Superior temporal gyrus (tissue), 1 donor: ENCODE results near the gene ARHGEF19.
A peak's percentile ranks its signal among the peaks of the same experiment; 100 is the strongest.
"Not testable (repeated sequence)": the region's sequence is repeated elsewhere in the genome, so short reads cannot be mapped to it uniquely, and the experiment has no call there.

Experiments
- DNase-seq: peaks from one replicate; pipeline ENCODE4 v3.0.0-alpha.2; 2016; ENCODE audit errors: extremely low spot score

The ARHGEF19 gene

DNA sequence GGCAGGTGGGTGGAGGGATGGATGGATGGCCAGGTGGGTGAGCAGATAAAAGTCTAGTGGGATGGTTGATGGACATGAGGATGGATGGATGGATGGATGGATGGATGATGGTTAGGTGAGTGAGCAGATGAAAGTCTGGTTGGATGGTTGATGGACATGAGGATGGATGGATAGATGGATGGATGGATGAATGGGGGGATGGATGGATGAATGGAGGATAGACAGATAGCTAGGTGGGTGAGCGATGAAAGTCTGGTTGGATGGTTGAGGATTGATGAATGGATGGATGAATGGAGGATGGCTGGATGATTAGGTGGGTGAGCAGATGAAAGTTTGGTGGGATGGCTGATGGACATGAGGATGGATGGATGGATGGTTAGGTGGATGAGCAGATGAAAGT is 9.0 kb upstream of the ARHGEF19 start:
- DNase-seq = no peak

- DNase-seq = no peak
Measured at GRCh38 chr1:16219968-16220500, 7.6 kb upstream of the ARHGEF19 start.

DNA sequence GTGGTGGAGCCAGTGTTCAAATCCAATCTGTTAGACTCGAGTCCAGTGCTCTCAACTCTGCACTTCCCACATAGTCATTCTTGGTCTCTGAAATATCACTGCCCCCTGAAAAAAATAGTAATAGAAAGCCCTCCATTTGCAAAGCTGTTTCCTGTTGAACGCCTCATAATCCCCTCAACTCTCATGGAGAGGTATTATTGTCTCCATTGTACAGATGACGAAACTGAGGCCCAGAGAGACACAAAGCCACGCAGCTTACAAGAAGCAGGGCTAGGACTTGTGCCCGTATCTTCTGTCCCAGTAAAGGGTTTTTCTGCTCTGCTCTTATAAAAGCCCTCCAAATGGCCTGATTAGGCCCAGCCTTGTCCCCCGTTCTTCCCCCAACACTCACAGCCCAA is 6.2 kb upstream of the ARHGEF19 start:
- no peak for DNase-seq

- no peak for DNase-seq
Measured at GRCh38 chr1:16218014-16218673, 5.7 kb upstream of the ARHGEF19 start.

- DNase-seq = peak; percentile 76
Measured at GRCh38 chr1:16217061-16217785, 4.8 kb upstream of the ARHGEF19 start.

DNA sequence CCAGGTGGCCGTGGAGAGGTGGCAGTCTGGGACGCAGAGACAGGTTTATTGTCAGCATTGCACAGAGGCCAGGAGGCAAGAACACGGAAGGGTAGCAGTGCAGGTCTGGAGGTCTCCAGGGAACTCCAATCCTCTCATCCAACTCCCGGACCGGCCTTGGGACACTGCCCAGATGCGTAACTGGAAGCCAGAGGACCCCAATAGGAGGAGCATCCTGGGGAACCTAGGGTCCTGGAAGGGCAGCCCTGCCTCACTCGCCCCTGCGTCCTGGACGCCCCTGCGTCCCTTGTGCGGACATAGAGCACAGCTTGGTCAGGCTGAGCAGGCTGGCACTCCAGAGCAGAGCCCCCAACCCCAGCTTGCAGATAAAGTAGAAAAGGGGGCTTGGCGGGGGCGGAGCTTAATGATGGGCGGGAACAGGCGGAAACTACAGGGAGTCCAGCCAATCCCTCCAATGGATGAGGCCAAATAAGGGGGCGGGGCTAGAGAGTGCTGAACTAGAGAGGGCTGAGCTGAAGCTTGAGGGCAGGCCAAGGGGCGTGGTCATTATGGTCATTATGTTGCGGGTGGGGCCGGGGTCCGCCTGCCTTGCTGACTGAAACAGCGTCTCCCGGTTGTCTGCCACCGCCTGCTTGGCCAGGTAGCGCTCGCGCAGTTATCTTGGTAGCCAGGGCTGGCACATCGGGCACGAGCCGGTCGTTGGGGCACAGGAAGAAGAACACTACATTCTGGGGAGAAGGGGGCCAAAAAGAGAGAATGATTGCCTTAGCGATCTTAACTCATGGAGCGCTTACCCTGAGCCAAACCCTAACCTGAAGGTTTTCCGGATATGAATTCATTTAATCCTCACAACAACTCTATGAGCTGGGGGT is 3.7 kb upstream of the ARHGEF19 start:
- DNase-seq = peak; percentile 20

- DNase-seq = not testable (repeated sequence)
Measured at GRCh38 chr1:16215240-16215639, 2.8 kb upstream of the ARHGEF19 start.

GRCh38 chr1:16213544-16213943 is 1.1 kb upstream of the ARHGEF19 start:
- not testable (repeated sequence) for DNase-seq

DNA sequence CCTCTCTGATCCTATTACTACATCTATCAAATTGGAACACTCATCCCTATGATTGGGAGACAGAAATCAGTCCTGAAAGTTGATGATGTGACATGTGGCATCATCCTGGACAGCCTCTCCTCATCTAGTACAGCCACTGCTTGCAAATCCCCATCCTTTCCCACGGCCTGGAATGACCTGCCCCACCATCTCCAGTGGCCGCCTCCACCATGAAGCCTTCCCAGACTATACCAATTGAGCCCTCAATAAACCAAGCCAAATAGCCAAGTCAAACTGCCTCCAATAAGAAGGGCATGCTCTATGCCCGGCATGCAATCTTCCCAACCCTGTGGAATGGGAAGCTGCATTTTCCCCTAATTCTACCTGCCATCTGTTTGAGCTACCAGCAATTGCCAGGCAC is 561 bp upstream of the ARHGEF19 start:
- DNase-seq = no peak

GRCh38 chr1:16211824-16212223 is 628 bp downstream of the ARHGEF19 start:
- DNase-seq = no peak

- no peak for DNase-seq
Measured at GRCh38 chr1:16210581-16210980, 1.9 kb downstream of the ARHGEF19 start.

DNA sequence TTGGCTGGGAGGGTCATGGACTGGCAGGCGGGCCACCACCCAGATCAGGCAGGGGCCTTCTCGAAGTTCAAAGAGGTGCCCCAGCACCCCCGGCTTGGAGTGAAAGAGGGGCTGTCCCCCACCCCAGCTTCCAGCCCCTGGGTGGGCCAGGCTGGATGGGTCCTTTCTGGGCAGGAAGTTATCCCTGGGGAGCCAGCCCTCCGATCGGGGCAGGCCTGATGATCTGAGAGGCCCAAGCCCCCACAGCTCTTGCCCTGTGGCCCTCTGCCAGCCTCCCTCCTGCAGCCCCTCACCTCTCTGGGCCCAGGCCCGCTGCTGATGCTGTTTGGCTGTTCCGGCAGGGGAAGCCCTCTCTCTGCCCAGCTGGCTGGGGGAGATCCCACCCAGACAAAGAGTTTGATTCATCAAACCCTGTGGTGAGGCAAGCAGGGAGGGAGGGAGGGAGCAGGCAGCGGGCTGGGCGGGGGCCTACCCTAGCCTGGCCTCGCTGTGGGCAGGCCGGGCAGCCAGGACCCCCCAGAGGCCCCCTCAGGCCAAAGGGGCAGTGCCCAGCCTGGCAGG is 2.5 kb downstream of the ARHGEF19 start:
- no peak for DNase-seq

GRCh38 chr1:16209132-16209846 is 3.2 kb downstream of the ARHGEF19 start:
- no peak for DNase-seq

DNA sequence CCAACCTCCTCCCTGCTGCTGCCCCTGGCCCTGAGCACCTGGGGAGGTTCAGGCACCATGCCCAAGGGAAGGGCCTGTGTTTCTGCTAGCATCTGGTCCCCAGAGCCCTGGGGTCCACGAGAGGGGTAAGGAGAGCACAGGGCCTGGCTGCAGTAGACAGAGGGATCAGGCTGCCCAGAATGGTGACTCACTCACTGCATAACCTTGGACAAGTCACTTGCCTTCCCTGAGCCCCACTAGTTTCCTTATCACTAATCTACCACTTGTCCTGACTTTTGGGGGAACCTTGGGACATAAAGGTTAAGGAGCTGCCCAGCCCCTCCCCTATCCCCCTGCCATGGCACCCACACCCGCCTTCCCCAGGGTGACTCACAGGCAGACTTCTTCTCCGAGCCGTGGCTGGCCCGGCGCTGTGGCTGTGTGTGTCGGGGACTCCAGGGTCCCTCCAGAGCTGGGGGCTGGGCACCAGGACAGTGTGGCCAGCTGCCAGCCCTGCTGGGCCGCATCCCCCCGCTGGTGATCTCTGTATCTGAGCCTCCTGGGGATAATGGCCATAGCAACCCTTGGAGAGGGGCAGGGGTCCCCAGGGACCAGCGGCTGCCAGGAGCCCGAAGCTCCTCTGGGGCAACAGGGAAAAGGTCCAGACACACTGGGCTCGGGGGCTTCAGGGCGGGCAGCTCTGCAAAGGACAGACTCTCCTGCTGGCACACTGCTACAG is 4.0 kb downstream of the ARHGEF19 start:
- no peak for DNase-seq

DNA sequence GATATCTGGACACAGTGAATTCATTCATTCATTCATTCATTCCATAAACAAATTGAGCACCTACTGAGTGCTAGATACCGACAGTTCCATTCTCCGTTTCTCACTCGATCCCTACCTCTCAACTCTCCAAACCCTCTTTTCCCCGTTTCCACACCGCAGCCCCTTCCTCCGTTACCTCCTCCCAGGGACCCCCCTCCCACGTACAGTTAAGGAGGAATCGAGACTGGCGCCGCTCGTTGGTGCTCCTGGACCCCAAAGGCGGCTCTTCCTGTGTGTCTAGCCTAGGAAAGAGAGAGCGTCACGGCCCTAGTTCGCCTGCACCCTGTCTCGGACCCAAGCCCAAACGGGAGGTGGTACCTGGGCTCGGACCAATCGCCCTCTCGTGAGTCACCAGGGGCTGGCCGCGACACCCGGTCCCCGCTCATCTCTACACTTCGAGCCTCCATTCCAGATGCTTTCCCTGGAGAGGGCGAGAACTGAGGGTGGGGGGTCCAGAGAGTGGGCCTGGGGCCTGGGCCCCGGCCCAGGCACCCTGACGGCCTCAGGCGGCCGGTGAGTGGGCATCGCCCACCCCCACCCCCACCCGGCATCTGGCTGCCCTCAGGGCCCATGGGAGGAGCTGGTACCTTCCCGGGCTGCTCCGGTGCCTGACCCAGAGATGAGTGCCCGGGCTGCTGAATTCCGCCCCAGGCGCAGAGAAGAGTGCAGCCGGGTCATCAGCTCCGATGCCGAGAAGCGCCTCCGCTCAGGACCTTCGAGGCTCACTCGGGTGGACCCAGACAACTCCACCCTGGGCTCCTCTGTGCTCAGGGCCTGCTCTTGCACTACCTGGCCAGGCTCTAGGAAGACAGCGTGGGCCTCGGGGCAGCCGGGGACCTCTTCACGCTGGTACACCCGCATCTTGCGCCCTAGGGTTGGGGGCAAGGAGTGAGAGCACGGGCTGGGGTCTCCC is 4.9 kb downstream of the ARHGEF19 start:
- no peak for DNase-seq

- peak; percentile 85 for DNase-seq
Measured at GRCh38 chr1:16206547-16207317, 5.7 kb downstream of the ARHGEF19 start.

DNA sequence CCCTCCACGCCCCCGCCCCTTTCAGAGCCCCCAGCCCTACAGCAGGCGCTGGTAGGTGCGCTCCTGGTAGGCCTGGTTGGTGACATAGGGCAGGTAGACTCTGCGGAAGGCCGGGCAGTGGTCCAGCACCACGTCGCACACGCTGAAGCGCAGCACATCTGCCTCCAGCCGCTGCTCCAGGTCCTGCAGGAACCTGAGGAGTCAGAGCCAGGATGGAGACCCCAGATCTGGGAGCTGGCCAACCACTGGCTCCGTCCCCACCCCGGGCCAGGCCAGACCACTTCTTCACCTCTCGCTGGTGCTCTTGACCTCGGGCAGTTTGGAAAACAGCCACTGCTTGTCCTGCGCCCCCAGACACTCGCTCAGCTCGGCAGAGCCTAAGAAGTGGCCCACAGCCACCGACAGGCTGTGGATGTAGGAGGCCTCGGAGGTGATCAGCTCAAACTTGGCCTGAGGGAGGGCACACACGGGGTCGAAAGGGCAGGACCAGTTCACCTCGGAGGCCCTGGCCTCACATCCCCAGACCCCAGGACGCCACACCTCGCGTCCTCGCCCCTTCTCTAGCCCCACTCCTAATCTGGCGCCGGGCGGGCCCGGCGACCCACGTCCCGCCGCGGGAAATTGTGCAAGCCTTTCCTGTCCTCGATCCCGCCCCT is 6.4 kb downstream of the ARHGEF19 start:
- DNase-seq = no peak

DNA sequence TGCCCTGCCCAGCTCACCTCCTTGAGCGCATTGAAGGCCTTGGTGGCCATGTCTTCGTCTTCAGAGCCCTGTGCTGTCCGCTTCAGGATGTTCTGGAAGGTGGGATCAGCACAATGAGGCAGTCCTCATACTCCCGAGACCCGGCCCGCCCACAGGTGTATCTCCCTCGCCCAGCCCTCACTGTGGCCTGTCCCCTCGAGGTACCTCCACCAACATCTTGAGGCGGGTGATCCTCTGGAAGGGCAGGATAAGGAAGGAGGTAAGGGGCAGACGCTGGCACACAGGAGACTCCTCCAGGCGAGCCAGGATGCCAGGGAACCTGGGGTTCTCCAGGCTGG is 7.1 kb downstream of the ARHGEF19 start:
- DNase-seq = no peak
